ENCODE results near the gene TTC28. TPM values are rescaled to one million over a fixed set of nuclear protein-coding genes. Genes with fewer than 3 reads are reported as not detected.

Gene TTC28
- polyA plus RNA-seq, 12 donors, result 20.5 to 38.3 (median 28.6) TPM

DNA sequence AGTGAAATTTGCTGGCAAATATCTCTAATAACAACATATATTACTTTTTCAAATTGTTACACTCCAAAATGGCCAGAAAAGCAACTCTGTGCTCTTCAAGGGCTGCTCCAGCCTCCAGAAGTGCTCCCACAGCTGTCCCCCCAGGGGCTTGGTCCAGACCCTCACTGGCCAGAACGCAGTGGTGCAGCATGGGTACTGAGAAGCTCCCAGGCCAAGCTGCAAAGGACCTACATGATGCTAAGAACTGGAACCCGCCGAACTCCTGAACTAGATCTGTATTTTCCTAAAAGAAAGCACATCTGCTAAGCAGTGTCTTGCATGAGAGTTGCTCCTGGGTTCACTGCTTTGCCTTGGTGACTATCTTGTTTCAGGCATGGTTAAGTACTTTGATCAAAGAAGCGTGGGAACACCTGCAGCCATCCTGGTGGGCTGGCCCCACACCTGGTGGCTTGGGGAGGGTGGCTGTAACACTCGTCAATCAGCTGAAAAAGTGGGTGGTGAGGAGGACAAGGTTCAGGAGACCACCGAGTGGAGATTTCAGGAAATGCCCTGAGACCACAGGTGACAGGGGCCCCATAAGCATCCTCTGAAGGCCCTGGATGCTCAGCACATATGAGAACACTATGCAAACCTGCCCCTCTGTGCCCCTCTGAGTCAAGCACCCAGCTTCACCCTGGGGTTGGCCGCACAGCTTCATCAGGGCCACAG, 687.9 kb downstream of the TTC28 start:
- no peak for DNase-seq

- DNase-seq, result no peak
Observed at GRCh38 chr22:27990879-27991278, 688.8 kb downstream of the TTC28 start.

DNA sequence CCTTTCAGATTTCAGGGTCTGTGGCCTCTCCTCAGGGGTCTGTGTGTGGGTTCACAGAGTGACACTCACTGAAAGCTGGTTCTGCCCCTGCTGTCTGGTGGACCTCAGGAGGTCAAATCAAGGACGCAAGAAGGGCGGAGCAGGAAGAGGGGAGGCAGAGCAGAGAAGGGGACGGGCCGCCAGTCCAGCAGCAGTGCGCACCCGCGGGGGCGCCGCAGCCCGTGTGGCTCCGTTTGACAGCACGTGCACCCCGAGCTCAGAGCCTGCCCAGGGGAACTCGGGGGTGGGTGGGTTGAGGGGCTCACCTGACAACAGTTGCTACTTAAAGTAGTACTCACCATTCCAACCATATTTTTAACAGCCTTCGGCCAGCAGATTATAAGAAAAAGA, 689.2 kb downstream of the TTC28 start:
- DNase-seq, result no peak

- DNase-seq, result no peak
Observed at GRCh38 chr22:27989758-27990450, 689.7 kb downstream of the TTC28 start.

DNA sequence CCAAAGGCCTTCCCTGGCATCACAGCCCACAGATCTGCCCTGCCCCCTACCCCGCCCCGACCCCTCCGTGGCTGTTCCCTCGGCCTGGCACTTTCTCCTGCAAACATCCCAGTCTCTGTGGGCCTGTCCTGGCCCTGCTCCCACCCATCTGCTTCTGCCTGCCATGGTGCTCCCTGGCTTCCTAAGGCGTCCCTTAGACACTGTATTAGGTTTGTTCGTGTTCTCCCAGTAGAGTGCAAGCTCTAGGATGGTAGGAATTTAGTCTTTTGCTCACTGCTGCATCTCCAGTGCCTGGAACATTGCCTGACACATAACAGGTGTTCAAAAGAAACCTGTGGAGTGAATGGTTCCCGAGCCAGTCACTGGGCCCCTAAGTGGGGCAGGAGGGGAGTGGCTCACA, 690.9 kb downstream of the TTC28 start:
- no peak for DNase-seq

DNA sequence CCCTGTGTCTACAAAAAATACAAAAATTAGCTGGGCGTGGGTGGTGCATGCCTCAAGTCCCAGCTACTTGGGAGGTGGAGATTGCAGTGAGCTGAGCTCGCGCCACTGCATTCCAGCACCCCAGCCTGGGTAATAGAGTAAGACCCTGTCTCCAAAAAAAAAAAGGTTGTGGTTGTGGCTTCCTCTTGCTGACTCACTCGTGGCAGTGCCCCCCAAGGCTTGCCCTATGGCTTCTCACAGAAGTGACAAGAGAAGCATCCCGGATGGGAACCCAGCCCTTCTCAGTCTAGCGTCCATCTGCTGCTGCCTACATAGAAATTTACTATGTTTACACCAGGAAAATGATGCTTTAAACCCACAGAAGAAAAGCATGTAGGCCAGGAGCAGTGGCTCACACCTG, 692.1 kb downstream of the TTC28 start:
- no peak for DNase-seq

- no peak for DNase-seq
Observed at GRCh38 chr22:27986937-27987336, 692.7 kb downstream of the TTC28 start.

- DNase-seq, result no peak
Observed at GRCh38 chr22:27986459-27986858, 693.2 kb downstream of the TTC28 start.

GRCh38 chr22:27985323-27986275, 694.0 kb downstream of the TTC28 start:
- DNase-seq, result no peak

DNA sequence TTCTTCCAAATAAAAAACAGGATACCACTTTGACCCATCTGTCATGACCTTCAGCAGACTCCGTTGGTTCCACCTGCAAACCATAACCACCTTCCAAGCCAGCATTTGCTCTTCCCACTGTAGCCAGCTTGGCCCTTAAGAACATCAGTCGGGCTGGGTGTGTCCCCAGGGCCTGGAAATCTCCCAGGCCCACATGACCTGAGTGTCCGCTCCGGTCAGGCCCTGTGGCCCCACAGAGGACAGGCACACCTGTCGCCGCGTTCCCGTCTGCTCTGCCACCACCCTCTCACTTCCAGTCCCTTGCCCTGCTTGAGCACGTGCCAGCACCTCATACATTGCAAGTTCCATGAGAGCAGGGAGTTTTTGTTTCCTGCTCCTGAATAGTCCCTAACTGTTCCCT, 694.9 kb downstream of the TTC28 start:
- DNase-seq, result no peak

GRCh38 chr22:27984001-27984695, 695.5 kb downstream of the TTC28 start:
- no peak for DNase-seq

DNA sequence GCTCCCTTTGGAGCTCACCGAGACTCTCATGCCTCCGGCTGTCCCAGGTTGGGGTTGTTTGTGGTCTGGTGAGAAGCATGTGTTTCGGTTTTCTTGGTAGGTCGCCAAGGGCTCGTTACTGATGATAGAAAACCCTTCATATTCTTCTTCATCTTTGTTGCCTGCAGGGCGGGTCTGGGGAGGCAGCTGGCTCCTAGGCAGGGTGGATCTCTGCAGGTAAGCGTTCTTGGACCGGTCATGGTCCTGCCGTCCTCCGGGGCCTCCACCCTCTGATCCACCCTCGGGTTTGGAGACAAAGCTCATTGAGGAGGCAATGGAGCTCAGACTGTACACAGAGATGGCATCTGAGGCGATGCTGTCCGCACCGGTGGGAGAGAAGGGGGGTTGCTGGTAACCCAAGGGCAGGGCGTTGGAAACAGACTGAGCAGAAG, 696.3 kb downstream of the TTC28 start:
- DNase-seq, result no peak

- DNase-seq, result no peak
Observed at GRCh38 chr22:27982630-27983180, 696.9 kb downstream of the TTC28 start.

- no peak for DNase-seq
Observed at GRCh38 chr22:27982106-27982505, 697.5 kb downstream of the TTC28 start.

GRCh38 chr22:27980424-27981148, 699.1 kb downstream of the TTC28 start:
- no peak for DNase-seq

- no peak for DNase-seq
Observed at GRCh38 chr22:27978802-27979201, 700.8 kb downstream of the TTC28 start.

DNA sequence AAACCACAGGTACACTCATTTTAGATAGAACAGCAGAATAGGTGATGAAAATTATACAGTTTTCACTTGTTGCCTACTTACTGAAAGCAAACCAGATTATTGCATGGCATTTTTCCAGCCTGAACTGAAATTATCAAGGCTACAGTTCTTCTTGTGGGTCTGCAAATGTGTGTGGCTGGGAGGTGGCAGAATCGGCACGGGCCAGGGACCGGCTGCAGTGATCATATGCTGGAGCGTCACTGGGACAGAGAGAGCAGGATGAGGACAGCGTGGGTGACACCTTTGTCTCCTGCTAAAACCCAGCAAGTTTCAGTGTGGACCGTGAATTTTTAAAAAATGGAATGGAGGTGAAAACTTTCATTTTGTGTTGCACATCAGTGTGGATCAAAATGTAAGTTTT, 701.3 kb downstream of the TTC28 start:
- DNase-seq, result no peak

- DNase-seq, result no peak
Observed at GRCh38 chr22:27976586-27976985, 703.1 kb downstream of the TTC28 start.

DNA sequence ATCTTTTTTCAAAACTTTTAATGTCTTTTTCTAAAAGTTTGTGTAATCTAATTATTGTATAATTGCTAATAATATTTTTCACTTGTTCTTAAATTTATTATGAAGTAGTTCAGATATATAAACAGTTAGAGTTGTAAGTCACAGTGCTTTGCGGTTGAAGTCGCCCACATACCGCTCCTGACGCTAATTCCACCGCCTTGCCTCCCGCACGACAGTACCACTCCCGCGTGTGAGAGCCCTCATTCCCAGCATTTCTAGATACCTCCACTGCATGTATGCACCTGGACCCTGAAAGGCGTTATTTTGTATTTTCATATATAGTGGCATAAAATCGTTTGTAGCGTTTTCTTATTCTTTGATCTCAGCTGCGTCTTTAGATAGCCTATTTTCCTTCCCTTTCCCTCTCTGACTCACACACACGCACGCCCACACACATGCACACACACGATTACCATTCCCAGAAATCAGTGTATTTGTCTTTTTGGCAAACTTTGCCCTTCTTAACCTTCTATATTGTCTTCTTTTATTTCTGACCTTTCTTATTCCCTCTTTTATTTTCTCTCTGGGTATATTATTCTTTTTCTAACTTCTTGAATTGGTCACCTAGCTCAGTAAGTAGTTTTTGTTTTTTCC, 704.1 kb downstream of the TTC28 start:
- no peak for DNase-seq

GRCh38 chr22:27973846-27974245, 705.8 kb downstream of the TTC28 start:
- DNase-seq, result no peak
